ENCODE measurements around the gene FBXO17. TPM values are rescaled to one million over a fixed set of nuclear protein-coding genes. Genes with fewer than 3 reads are reported as not detected.

FBXO17 gene
- total RNA-seq, 3 donors from 2014 or later, result 0.10 to 0.29 (median 0.14) TPM

Other genes with a start within 250 kb of the FBXO17 start
- 1 to 10 TPM in 2 of 3 donors, under 1 TPM in 1; 0.99 to 1.1 (median 1.0) TPM for gene CAPN12, start 231.3 kb downstream of the FBXO17 start, total RNA-seq
- gene LGALS7, start 202.2 kb downstream of the FBXO17 start, total RNA-seq, result not detected
- not detected for gene LGALS7B, start 186.5 kb downstream of the FBXO17 start, total RNA-seq
- 1 to 10 TPM; 1.7 to 2.7 (median 2.2) TPM for gene LGALS4, start 162.8 kb downstream of the FBXO17 start, total RNA-seq
- gene ECH1, start 143.9 kb downstream of the FBXO17 start, total RNA-seq, result 100 to 1,000 TPM in 2 of 3 donors, 10 to 100 TPM in 1; 91.1 to 109 (median 108) TPM
- gene HNRNPL, start 125.8 kb downstream of the FBXO17 start, total RNA-seq, result 100 to 1,000 TPM; 679 to 736 (median 698) TPM
- 10 to 100 TPM; 65.2 to 77.3 (median 68.6) TPM for gene RINL, start 97.5 kb downstream of the FBXO17 start, total RNA-seq
- 10 to 100 TPM; 23.5 to 29.8 (median 27.3) TPM for gene SIRT2, start 76.1 kb downstream of the FBXO17 start, total RNA-seq
- 100 to 1,000 TPM; 150 to 174 (median 169) TPM for gene NFKBIB, start 75.8 kb downstream of the FBXO17 start, total RNA-seq
- gene CCER2, start 63.6 kb downstream of the FBXO17 start, total RNA-seq, result under 1 TPM in 2 of 3 donors, not detected in 1; 0.33 to 0.63 TPM
- gene SARS2, start 45.0 kb downstream of the FBXO17 start, total RNA-seq, result 10 to 100 TPM; 42.5 to 49.5 (median 46.8) TPM
- gene MRPS12, start 44.8 kb downstream of the FBXO17 start, total RNA-seq, result 100 to 1,000 TPM; 157 to 192 (median 185) TPM
- gene FBXO27, start 56.8 kb upstream of the FBXO17 start, total RNA-seq, result under 1 TPM; 0.18 to 0.63 (median 0.20) TPM
- gene ACP7, start 108.6 kb upstream of the FBXO17 start, total RNA-seq, result under 1 TPM in 1 of 3 donors, not detected in 2; 0.20 TPM
- 10 to 100 TPM; 21.3 to 24.4 (median 23.5) TPM for gene PAK4, start 150.0 kb upstream of the FBXO17 start, total RNA-seq
- gene NCCRP1, start 221.2 kb upstream of the FBXO17 start, total RNA-seq, result not detected
- under 1 TPM in 2 of 3 donors, not detected in 1; 0.37 to 0.58 TPM for gene SYCN, start 228.5 kb upstream of the FBXO17 start, total RNA-seq